Mucosa of rectum (tissue), 2 donors: ENCODE results near the gene TBC1D22A.

Experiments
- H3K27ac ChIP-seq, 2 donors: one replicate each; pipeline ENCODE4 v1.7.0; 2013; ENCODE audit warnings: inconsistent platforms in 2 of 2, low read depth in 2 of 2, low read length in 2 of 2
- H3K27me3 ChIP-seq, 2 donors: one replicate each; pipeline ENCODE4 v1.7.0; 2013; ENCODE audit warnings: low read length in 2 of 2; ENCODE audit not compliant: control insufficient read depth in 2 of 2, insufficient read depth in 2 of 2
- H3K36me3 ChIP-seq, 2 donors: one replicate each; pipeline ENCODE4 v1.7.0; 2013; ENCODE audit warnings: low read length in 2 of 2; ENCODE audit not compliant: control insufficient read depth in 2 of 2, insufficient read depth in 2 of 2
- H3K4me1 ChIP-seq, 2 donors: one replicate each; pipeline ENCODE4 v1.7.0; 2013; ENCODE audit warnings: low read length in 2 of 2, mild to moderate bottlenecking in 1 of 2; ENCODE audit not compliant: control insufficient read depth in 2 of 2, insufficient read depth in 2 of 2
- H3K4me3 ChIP-seq, 2 donors: one replicate each; pipeline ENCODE4 v1.7.0; 2013; ENCODE audit warnings: low read length in 2 of 2
- H3K9ac ChIP-seq, 2 donors: one replicate each; pipeline ENCODE4 v1.7.0; 2013; ENCODE audit warnings: low read length in 2 of 2, low read depth in 1 of 2, mild to moderate bottlenecking in 1 of 2
- H3K9me3 ChIP-seq, 2 donors: one replicate each; pipeline ENCODE4 v1.7.0; 2013; ENCODE audit warnings: low read length in 2 of 2; ENCODE audit not compliant: control insufficient read depth in 2 of 2
- donor health status: healthy.
- donor health status: Normal muscosa, but diverticular disease.

Gene TBC1D22A

DNA sequence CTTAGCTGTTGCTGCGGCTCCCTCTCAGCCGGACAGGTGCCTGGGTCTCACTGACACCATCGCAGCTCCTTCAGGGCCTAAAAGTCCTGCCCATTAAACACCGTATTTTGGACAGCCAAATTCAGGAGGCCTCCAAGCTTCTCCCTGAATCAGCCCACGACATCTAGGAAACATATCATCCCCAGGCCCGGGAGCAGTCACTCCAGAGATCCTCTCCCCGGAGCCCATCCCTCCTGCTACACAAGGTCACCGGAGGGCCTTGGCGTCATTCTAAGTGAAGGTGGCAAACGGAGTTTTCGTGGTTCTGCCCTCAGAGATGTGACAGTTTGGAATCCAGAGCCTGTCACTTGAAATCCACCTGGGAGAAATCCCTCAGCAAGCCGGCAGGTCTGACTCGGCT is 232.5 kb downstream of the TBC1D22A start:
- Histone ChIP-seq H3K36me3 (peaks cover 32 to 43% of the 10 kb centered on the region in 2 donors), H3K27me3 (no peaks in the 10 kb centered on the region), H3K4me3 (no peak overlapping the region), H3K9me3 (no peaks in the 10 kb centered on the region), H3K4me1 (no peaks in the 10 kb centered on the region), H3K27ac (no peak overlapping the region), H3K9ac (no peak overlapping the region)

DNA sequence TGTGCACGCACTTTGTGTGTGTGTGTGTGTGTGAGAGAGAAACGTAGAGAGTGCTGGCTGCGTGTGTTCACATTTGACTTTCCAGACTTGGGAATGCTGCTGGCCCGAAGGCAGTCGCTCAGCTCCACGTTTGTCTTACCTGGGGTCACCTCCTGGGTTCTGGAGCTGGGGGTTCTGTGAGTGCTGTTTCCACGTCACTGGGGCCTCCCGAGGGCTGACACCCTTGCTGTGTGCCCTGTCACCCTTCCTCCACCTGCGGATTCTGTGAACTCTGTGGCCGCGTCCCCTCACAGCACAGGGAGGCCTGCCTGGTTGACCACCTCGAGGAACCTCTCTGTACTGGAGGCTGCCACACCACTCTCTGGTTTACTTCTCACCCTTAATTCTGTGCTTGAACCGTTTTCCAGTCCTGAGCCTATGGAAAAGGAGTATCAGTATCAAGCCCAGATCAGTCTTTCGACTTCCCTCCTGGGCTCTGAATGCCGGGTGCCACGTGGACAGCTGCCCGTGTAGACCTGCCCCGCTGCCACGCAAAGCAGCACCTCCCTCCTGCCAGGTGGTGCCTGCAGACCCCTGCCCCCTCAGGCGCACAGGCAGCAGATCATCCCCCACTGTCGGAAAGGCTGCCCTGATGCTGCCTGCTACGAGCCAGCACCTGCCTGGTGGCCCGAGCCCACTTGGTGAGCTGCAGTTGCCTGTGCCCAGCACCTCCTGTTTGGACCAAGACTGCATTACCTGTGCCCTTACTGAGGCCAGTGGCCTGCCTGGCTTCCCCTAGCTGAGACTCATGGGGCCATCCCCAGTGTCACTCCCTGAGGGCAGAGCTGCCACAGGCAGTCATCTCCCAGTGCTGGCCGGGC is 233.3 kb downstream of the TBC1D22A start:
- Histone ChIP-seq H3K4me3 (no peak overlapping the region), H3K9ac (no peak overlapping the region), H3K27ac (no peak overlapping the region), H3K9me3 (no peaks in the 10 kb centered on the region), H3K4me1 (no peaks in the 10 kb centered on the region), H3K36me3 (peaks cover 27 to 39% of the 10 kb centered on the region in 2 donors), H3K27me3 (no peaks in the 10 kb centered on the region)

DNA sequence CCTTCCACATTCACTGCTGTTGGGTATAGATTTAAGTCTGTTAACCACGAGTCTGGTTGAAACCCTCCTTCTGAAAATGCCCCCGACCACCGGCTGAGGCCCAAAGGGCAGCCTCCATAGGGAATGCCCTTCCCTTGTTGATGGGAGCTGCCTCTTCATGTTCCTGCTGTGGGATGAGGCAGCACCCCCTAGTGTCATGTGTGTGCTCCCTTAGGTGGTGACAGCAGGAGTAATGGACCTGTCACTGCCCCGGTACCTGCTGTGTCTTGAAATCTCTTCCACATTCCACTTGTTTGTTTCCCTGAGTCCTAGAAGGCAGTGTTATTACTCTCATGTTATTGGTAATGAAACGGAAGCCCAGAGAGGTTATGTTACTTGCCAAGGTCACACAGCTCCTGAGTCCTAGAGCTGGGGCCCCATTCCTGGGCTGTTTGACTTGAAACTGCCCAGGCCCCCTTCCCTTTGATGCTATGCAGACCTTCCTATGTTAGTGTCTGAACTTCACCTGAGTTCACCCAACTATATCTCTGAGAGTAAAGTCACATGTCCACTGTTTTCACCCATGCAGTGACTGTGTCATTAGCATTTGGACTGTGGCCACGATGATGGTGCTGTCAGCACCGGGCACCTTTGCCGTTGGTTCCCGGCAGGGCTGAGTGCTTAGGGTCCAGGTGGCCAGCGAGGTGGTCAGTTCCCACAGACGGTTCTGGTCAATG is 234.3 kb downstream of the TBC1D22A start:
- H3K9me3 ChIP-seq = no peaks in the 10 kb centered on the region
- peaks cover 17 to 29% of the 10 kb centered on the region in 2 donors for H3K36me3 ChIP-seq
- H3K27me3 ChIP-seq = no peaks in the 10 kb centered on the region
- H3K4me3 ChIP-seq = no peak overlapping the region
- no peak overlapping the region for H3K27ac ChIP-seq
- H3K4me1 ChIP-seq = no peaks in the 10 kb centered on the region
- H3K9ac ChIP-seq = no peak overlapping the region

DNA sequence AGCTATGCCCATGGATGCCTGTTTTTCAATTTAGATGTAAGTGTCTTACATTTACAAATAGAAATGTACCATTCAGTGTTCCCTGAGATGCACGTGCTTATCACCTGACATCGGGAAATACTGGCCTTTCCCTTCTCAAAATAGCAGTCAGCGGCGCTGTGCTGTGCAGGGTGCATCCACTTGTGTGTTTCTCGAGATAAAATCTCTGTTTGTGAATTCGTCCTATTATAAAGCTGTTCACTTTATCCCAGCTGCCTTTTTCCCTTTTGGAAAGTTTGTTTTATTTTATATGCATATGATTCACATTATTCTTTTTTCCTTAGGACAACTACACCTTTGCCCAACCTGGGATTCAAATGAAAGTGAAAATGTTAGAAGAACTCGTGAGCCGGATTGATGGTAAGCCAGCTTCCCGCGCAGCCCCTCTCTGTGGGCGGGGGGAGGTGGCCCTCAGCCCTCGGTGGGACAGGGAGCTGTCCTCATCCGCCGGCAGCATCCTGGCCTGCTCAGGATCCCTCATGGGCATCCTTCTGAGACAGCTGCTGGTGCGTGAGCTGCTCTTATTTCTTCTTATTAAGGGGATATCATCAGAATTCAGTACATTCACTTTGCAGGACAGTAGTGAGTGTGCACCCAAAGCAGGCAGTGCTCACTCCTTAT is 235.0 kb downstream of the TBC1D22A start:
- H3K4me1 ChIP-seq = no peaks in the 10 kb centered on the region
- H3K9me3 ChIP-seq = no peaks in the 10 kb centered on the region
- H3K27me3 ChIP-seq = no peaks in the 10 kb centered on the region
- peaks cover 17 to 22% of the 10 kb centered on the region in 2 donors for H3K36me3 ChIP-seq
- H3K9ac ChIP-seq = no peak overlapping the region
- H3K27ac ChIP-seq = no peak overlapping the region
- H3K4me3 ChIP-seq = no peak overlapping the region

DNA sequence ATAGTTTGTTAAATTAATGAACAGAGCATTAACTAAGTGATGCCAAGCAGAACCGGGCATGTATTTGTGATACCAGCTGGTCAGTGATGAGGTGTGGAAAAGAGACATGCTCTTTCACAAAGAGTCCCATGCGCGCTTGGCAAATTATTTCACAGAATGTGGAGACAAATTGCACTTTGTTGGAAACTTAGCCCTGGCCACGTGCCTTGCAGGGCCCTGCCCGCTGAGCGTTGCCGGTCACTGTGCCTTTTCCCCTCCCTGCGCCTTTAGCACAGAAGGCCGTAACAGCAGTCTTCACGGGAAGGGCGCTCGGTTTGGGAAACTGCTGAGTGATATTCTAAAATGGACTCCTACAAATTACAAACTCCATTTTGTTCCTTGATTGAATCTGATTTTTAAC is 235.9 kb downstream of the TBC1D22A start:
- no peak overlapping the region for H3K27ac ChIP-seq
- no peaks in the 10 kb centered on the region for H3K9me3 ChIP-seq
- no peak overlapping the region for H3K4me3 ChIP-seq
- no peaks in the 10 kb centered on the region for H3K27me3 ChIP-seq
- H3K4me1 ChIP-seq = no peaks in the 10 kb centered on the region
- H3K36me3 ChIP-seq = peaks cover 16 to 17% of the 10 kb centered on the region in 2 donors
- no peak overlapping the region for H3K9ac ChIP-seq

DNA sequence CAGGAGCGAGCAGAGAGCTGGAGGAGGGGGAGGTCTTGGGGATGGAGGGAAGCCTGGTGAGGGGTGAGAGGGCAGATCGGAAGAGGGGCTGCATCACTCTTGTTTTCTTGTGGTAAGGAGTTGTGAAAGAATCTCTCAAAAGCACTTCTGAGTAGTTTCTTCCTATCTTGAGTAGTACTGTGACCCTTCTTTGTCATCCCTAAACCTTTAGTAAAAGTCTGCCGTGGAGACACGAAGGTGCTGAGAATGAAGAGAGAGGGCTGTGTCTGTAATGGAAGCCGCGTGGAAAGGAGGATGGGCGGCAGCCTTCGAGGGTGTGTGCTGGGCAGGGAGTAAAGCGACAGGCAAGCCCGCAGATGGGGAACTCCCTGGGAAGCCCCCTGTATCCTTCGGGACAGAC is 237.8 kb downstream of the TBC1D22A start:
- Histone ChIP-seq H3K27ac (no peak overlapping the region), H3K27me3 (no peaks in the 10 kb centered on the region), H3K9ac (no peak overlapping the region), H3K9me3 (no peaks in the 10 kb centered on the region), H3K36me3 (peaks cover 23 to 26% of the 10 kb centered on the region in 2 donors), H3K4me1 (no peaks in the 10 kb centered on the region), H3K4me3 (no peak overlapping the region)

DNA sequence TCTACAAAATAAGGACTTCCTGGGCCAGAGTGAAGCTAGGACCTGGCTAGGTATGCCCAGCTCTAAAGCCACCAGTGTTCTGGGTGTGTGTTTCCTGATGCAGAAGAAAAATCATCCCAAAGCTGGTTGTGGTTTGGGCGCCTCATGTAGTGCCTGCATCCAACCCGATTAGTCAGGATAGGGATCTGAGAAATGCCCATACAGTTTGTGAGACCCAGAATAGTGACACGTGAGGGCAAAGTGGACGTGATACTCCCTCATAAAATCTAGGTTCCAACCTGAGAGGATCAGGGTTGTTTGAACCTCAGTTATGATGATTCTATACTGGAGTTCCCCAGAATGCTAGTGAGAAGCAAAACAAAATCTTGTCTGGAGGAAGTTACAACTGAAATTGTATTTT is 238.4 kb downstream of the TBC1D22A start:
- H3K36me3 ChIP-seq = peaks cover 24 to 25% of the 10 kb centered on the region in 2 donors
- H3K9ac ChIP-seq = no peak overlapping the region
- H3K4me1 ChIP-seq = no peaks in the 10 kb centered on the region

DNA sequence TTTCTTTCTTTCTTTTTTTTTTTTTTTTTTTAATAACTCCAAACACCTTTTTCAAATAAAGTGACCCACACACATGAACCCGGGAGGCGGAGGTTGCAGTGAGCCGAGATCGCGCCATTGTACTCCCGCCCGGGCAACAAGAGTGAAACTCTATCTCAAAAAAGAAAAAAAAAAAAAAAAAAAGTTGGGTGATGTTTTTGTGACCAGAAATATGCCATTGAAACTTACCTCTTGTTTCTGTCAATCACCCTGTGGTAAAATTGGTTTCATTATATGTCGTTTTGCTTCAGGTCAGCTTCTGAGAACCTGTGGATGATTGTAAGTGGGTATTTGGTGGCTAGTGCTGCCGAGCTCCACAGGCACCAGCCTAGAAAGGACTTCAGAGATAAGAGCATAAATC is 238.8 kb downstream of the TBC1D22A start:
- Histone ChIP-seq H3K27ac (no peak overlapping the region), H3K4me3 (no peak overlapping the region), H3K4me1 (no peaks in the 10 kb centered on the region), H3K9me3 (no peaks in the 10 kb centered on the region), H3K27me3 (no peaks in the 10 kb centered on the region), H3K9ac (no peak overlapping the region), H3K36me3 (peaks cover 24 to 25% of the 10 kb centered on the region in 2 donors)

More for the DNA sequence above, 238.4 kb downstream of the TBC1D22A start:
- Histone ChIP-seq H3K9me3 (no peaks in the 10 kb centered on the region), H3K4me3 (no peak overlapping the region), H3K27ac (no peak overlapping the region), H3K27me3 (no peaks in the 10 kb centered on the region)

DNA sequence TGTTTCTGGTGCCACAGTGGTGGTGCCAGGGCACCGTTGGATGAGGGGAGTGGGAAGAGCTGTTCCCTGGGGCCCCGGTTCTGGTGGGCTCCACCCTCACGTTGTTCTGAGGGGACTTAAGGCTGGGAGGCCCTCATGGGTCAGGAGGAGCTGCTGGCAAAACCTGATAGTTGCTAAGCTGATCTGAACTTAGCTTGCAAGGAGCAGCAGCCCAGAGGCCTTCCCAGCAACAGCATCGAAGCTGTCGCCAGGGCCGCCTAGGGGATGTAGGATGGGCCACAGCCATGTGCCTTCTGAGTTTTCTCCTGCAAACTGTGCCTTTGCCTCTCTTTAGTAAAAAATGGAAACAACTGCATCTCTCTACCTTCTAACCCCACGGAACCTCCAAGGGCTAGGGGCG is 240.2 kb downstream of the TBC1D22A start:
- peaks cover 23 to 25% of the 10 kb centered on the region in 2 donors for H3K36me3 ChIP-seq
- no peak overlapping the region for H3K27ac ChIP-seq
- no peaks in the 10 kb centered on the region for H3K4me1 ChIP-seq
- no peaks in the 10 kb centered on the region for H3K27me3 ChIP-seq
- no peak overlapping the region for H3K4me3 ChIP-seq
- H3K9me3 ChIP-seq = no peaks in the 10 kb centered on the region
- no peak overlapping the region for H3K9ac ChIP-seq
